GM12891 (cell line): ENCODE data around the gene PCSK4. TPM values are rescaled to one million over a fixed set of nuclear protein-coding genes. Genes with fewer than 3 reads are reported as not detected.
"Not testable (repeated sequence)": the region's sequence is repeated elsewhere in the genome, so short reads cannot be mapped to it uniquely, and the experiment has no call there.

Experiments
- DNase-seq: peaks from one replicate; pipeline ENCODE4 v3.0.0; 2011; ENCODE audit warnings: low spot score; ENCODE audit not compliant: insufficient read length
- FAIRE-seq: peaks from 2 replicates; lab custom pipeline; 2011; peaks lifted over from hg19 to GRCh38; lab: Jason Lieb, UNC
- PAX5 ChIP-seq: IDR thresholded peaks from 2 replicates; pipeline ENCODE4 v1.6.1; 2011; ENCODE audit warnings: low read length, moderate library complexity, mild to moderate bottlenecking; ENCODE audit not compliant: insufficient read depth, severe bottlenecking
- POLR2A ChIP-seq: IDR thresholded peaks from 2 replicates; pipeline ENCODE4 v1.6.1; 2011; ENCODE audit warnings: low read depth, low read length, control low read depth
- POLR2AphosphoS5 ChIP-seq: IDR thresholded peaks from 2 replicates; pipeline ENCODE4 v1.6.1; 2011; ENCODE audit warnings: low read depth, low read length, control low read depth
- POU2F2 ChIP-seq: IDR thresholded peaks from 2 replicates; pipeline ENCODE4 v1.6.1; 2011; ENCODE audit warnings: low read depth, mild to moderate bottlenecking, control low read depth, low read length, moderate library complexity
- SPI1 ChIP-seq: IDR thresholded peaks from 2 replicates; pipeline ENCODE4 v1.6.1; 2011; ENCODE audit warnings: low read depth, low read length, control low read depth
- TAF1 ChIP-seq: IDR thresholded peaks from 2 replicates; pipeline ENCODE4 v1.6.1; 2011; ENCODE audit warnings: low read depth, low read length, control low read depth
- polyA plus RNA-seq: library from polyadenylated mRNA; unstranded; fragments of >200 nt; gene quantifications from one replicate; pipeline ENCODE4 v1.2.1, GENCODE V29; 2012; ENCODE audit warnings: low read depth, missing spikeins, inconsistent platforms; ENCODE audit not compliant: missing spikeins

Gene PCSK4
- polyA plus RNA-seq, result 1.2 TPM

GRCh38 chr19:1490311-1491113 lies at the start of gene PCSK4:
TSS of gene PCSK4 (minus strand) at chr19:1490350. CDS start at chr19:1490346, 4 bp downstream.
- DNase-seq (peak; percentile 97), FAIRE-seq (peak; percentile 99)
- TF ChIP-seq PAX5 (no peak), POU2F2 (no peak), POLR2AphosphoS5 (no peak), POLR2A (no peak), TAF1 (no peak), SPI1 (no peak)

- not testable (repeated sequence) for DNase-seq, FAIRE-seq
These were observed 49.6 kb upstream of the PCSK4 start for GRCh38 chr19:1539749-1540148.

- FAIRE-seq, result no peak
- DNase-seq, result no peak
- TF ChIP-seq PAX5 (no peak), SPI1 (no peak), TAF1 (no peak), POLR2AphosphoS5 (no peak), POU2F2 (no peak), POLR2A (no peak)
These were observed 48.8 kb upstream of the PCSK4 start for GRCh38 chr19:1538978-1539377.

GRCh38 chr19:1535699-1536098 lies 45.5 kb upstream of the PCSK4 start:
- not testable (repeated sequence) for FAIRE-seq, DNase-seq

- DNase-seq (no peak), FAIRE-seq (no peak)
- TF ChIP-seq POLR2AphosphoS5 (no peak), POLR2A (no peak), TAF1 (no peak), PAX5 (no peak), SPI1 (no peak), POU2F2 (no peak)
These were observed 44.8 kb upstream of the PCSK4 start for GRCh38 chr19:1534972-1535371.

- FAIRE-seq (no peak), DNase-seq (no peak)
- TF ChIP-seq POU2F2, result no peak
- TF ChIP-seq PAX5, result no peak
- no peak for TF ChIP-seq SPI1
- no peak for TF ChIP-seq POLR2A
- no peak for TF ChIP-seq TAF1
- no peak for TF ChIP-seq POLR2AphosphoS5
These were observed 43.5 kb upstream of the PCSK4 start for GRCh38 chr19:1533510-1534150.

GRCh38 chr19:1532003-1532402 lies 41.9 kb upstream of the PCSK4 start:
- TF ChIP-seq POLR2A, result no peak
- no peak for TF ChIP-seq POLR2AphosphoS5
- TF ChIP-seq TAF1, result no peak
- no peak for TF ChIP-seq POU2F2
- no peak for TF ChIP-seq SPI1
- TF ChIP-seq PAX5, result no peak
- no peak for DNase-seq
- no peak for FAIRE-seq

- DNase-seq (no peak), FAIRE-seq (no peak)
- TF ChIP-seq POU2F2, result no peak
- no peak for TF ChIP-seq POLR2A
- TF ChIP-seq TAF1, result no peak
- TF ChIP-seq POLR2AphosphoS5, result no peak
- TF ChIP-seq SPI1, result no peak
- TF ChIP-seq PAX5, result no peak
These were observed 41.4 kb upstream of the PCSK4 start for GRCh38 chr19:1531587-1531986.

GRCh38 chr19:1530856-1531255 lies 40.7 kb upstream of the PCSK4 start:
- FAIRE-seq, DNase-seq: not testable (repeated sequence)

- TF ChIP-seq POLR2A (no peak), TAF1 (no peak), PAX5 (no peak), POU2F2 (no peak), POLR2AphosphoS5 (no peak), SPI1 (no peak)
- DNase-seq (no peak), FAIRE-seq (no peak)
These were observed 39.3 kb upstream of the PCSK4 start for GRCh38 chr19:1529430-1529816.
